ENCODE results near the gene HSD17B12.
"Not testable (repeated sequence)": the region's sequence is repeated elsewhere in the genome, so short reads cannot be mapped to it uniquely, and the experiment has no call there.

Gene HSD17B12

DNA sequence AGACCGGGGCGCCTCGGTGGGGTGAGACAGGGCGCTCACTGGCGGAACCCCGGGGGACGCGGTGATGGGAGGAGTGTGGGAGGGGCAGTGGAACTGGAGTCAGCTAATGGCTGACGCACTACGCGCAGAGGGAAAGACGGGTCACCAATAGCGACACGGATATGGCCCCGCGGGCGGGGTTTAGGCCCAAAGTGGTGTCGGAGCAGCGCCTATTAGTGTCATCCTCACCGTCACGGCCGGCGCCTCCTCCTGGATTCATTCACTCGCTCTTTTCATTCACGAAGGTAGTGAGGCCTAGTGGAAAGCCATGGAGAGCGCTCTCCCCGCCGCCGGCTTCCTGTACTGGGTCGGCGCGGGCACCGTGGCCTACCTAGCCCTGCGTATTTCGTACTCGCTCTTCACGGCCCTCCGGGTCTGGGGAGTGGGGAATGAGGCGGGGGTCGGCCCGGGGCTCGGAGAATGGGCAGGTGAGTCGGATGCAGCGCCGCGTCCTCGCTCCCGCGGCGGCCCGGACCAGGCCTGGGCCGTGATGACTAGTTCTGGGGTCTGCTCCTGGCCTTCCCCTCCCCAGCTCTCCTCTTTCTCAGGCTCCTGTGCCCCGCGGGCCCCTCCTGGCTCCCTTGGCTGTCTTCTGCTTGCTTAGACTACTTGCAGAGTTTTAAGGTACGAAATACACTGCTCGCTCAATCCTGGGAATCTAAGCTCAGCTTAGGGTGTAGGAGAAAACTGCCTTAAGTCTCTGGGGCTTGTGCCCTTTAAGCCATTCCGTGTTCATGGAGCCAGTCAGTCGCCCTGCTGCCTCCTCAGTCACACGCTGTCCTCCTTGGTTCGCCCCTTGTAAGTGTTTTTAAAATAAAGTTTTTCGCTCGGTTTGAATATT is at the start of gene HSD17B12:
Gene HSD17B12, plus strand, starts transcription at position 218 of the 880 bp plus-strand sequence. Its CDS starts 90 bp downstream, at position 308.
- peak; percentile 96 for DNase-seq

DNA sequence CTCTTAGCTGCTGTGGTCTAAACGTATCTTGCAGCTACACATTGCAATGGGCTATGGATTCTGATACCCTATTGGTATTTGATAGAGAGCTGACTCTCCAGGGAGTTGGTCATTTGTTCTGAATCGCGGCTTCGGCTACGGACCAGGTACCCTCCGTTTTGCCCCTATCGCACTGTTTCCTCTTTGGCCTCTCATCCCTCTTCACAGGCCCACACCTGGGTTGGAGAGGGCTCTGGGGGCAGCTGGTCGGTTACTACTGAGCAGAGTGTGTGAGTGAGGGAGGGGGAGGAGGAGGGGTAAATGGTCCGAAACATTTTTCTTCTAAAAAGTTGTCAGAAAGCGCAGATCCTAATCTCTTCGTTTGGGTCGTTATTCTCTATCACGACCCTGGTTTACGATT is 48.8 kb upstream of the HSD17B12 start:
- DNase-seq: no peak

DNA sequence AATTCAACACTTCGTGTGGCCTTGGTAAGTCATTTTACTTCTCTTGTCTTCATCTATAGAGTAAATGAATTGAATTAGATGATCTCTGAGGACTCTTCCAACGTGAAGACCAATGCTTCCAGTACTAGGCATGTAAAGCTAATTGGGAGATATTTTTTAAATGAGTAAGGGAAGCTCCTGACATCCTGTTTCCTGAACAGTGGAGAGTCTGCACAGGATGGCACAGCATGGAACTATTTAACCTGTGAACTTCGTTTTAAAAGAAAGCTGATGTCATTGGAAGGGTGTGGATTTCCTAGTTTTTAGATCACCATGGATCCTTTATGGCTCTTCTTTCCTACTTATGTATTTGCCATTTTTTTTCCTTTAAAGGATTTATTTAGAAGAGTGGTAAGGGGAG is 48.4 kb upstream of the HSD17B12 start:
- no peak for DNase-seq

- DNase-seq: no peak
Observed at GRCh38 chr11:43638717-43639116, 41.8 kb upstream of the HSD17B12 start.

DNA sequence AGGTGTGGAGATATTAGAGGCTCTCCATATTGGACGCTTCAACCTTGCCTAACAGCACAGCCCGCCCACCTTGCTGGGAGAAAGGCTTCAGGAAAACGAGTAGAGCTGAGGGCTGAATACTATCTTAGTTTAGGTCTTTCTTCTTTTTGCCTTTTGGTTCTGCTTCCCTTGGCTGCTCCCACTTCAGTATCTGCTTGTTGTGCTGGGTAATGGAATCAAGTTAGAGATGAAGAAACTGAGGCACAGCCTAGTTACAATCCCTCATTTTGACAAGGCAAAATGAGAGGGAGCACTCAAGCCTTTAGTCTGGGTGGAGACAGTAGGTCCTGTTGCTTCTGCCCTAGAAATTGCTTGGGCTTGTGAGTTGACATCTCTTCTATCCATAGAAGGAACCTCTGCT is 41.3 kb upstream of the HSD17B12 start:
- no peak for DNase-seq

DNA sequence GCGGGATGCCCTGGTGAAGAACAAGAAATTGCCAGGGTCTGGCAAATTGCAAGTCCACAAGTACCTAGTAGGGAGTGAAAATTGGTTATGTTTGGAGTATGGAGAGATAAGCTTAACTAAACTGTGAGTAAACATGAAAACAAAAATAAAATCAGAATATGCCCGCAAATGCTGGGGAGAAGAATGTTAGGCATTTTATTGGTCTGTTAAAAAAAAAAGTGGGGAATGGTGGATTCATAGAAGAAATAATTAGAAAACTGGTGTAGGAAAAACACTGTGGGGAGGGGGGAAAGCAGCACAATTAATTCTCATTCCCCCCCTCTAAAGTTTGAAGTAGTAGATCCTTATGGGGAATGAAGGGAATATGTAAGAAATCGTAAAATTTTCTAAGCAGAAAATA is 40.6 kb upstream of the HSD17B12 start:
- no peak for DNase-seq

DNA sequence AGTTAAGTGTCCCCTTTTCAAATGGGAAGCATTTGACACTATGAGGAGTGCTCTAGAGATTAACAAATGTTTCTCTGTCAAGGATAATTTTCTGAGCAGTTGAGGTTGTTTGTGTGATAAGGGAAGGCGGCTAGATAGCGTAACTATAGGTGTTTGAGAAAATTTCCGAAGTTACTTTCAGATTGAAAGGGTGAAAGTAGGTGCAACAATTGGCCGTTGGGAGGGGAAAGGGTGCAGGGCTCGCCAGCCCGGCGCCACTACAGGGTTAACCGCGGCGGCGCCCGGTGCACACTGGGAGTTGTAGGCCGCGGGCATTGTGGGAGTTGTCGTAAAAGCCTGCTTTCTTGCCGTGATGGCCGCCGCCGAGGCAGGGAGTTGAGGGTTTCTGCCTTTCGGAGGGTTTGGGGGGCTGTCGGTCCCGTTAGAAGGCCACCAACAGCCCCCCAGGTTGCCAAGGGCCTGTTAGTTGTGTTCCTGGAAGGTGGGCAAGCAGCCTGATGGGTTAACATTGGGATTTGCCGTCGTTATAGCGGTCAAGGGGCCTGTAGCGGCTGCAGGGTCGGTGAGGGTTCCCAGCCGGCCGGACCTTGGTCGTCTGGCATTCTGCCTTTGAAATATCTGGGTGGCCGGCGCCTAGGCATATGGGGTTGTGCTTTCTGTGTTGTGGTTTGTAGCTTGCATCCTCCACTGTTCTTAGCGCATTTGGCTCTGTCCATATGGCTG is 36.5 kb upstream of the HSD17B12 start:
- DNase-seq: peak; percentile 39

GRCh38 chr11:43644621-43645299 is 35.8 kb upstream of the HSD17B12 start:
- DNase-seq: no peak

DNA sequence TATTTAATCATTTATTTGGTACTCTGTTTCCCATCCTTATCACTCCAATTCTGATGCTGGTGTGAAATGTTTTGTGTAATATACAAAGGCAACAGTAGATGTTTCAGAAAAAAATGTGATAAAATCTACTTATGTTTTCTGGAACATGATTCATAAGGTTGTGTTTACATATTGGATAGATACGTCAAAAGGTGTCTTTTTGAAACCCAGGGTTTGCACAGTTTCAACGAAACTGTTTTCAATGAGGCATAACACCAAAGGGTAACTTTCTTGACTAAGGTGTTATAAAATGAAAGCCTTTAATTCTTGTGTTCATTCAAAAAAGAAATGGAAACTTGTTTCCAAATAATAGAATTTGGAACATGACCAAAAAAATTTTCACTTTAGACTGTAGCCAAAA is 33.8 kb upstream of the HSD17B12 start:
- DNase-seq: no peak

DNA sequence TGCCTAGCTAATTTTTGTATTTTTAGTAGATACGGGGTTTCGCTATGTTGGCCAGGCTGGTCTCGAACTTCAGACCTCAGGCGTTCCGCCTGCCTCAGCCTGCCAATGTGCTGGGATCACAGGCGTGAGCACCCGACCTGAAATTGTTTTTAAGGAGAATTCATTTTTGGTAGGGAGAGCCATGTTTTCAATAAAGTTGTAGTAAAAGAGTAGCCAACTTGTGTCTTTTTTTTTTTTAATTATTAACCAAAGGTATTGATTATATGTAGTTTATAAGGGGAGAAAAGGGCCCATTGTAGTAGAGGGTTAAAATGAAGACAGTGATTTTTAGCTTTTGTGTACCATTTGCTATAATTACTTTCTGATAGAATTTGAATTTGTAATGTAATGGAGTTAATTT is 31.6 kb upstream of the HSD17B12 start:
- DNase-seq: no peak

GRCh38 chr11:43649501-43649900 is 31.0 kb upstream of the HSD17B12 start:
- DNase-seq: no peak

GRCh38 chr11:43649921-43650320 is 30.6 kb upstream of the HSD17B12 start:
- no peak for DNase-seq

DNA sequence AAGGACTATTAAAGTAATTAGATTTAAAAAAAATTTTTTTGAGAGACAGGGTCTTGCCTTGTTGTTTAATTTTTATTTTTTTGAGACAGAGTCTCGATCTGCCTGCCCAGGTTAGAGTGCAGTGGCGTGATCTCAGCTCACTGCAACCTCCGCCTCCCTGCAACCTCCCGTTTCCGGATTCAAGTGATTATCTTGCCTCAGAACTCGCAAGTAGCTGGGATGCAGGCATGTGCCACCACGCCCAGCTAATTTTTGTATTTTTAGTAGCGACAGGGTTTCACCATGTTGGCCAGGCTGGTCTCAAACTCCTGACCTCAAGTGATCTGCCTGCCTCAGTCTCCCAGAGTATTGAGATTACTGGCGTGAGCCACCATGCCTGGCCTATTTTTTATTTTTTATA is 17.5 kb upstream of the HSD17B12 start:
- DNase-seq: not testable (repeated sequence)

DNA sequence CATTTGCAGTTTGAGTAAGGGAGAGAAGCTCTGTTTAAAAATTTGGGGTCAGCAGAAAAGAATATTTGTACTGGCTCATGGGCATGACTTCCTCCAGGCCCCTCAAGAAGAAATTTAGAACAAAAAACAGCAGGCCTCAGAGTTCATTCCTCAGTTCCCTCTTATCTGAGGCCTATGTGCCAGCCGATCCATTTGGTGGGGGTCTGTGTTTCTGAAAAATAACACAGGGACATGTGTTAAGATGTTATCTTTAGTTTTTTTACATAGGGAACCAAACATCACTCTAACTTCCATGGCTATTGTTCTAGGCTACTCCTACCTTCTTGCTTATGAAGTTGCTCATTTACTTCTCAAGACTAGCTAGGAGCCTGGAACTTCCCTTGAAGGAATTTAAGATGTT is 16.2 kb upstream of the HSD17B12 start:
- no peak for DNase-seq

DNA sequence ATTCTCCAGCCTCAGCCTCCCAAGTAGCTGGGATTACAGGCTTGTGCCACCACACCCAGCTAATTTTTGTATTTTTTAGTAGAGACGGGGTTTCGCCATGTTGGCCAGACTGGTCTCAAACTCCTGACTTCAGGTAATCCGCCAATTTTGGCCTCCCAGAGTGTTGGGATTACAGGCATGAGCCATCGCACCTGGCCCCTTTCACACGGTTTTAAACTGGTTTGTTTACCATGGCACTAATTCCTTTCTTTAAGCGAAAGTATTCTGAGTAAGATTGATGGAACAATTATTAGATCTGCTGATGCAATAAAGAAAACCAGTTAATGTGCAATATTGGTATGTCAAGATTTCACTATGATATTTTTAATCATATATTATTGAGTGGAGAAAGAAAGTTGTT is 9.3 kb upstream of the HSD17B12 start:
- not testable (repeated sequence) for DNase-seq

DNA sequence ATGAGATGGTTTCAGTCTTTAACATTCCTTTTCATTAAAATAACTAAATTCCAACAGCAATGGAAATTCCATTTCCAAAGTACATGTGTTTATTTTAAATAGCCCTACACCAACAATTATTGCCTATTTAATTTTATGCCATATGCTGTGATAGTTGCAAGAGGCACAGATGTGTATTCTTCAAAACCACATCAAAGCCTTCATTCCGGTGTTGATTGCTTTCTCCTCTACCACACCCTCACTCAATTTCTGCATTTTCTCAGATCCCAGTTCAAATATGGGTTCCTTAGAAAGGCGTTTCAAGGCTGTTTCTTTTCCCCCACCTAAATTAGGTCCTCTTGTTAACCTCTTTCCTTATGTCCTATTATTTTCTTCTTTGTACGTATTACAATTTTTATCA is 6.0 kb upstream of the HSD17B12 start:
- DNase-seq: no peak

GRCh38 chr11:43676933-43677332 is 3.6 kb upstream of the HSD17B12 start:
- no peak for DNase-seq

DNA sequence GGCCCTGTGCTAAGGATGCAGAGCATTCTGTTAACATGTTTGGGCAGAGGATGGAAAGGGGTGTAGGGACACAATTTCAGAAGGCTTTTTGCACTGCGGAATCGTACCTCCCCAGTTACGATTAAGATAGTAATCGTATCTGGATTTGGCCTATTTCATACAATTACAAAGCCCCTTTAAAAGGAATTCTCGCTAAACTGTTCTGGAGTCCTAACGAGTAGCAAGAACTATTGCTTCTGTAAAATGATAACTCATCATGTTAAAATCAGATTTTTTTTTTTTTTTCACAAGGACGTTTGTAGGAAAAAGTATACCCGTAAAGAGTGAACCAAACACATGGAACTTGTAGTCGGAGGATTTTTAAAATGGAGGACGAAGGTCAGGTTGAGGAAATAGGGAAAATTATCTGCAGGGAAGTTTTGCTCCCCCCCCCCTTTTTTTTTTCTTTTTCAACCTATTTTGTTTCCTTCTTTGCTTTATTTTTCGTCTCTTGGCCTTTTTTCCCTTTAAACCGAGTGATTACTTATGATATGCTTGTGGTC is 934 bp downstream of the HSD17B12 start:
- DNase-seq: no peak

- not testable (repeated sequence) for DNase-seq
Observed at GRCh38 chr11:43682081-43682480, 1.5 kb downstream of the HSD17B12 start.

DNA sequence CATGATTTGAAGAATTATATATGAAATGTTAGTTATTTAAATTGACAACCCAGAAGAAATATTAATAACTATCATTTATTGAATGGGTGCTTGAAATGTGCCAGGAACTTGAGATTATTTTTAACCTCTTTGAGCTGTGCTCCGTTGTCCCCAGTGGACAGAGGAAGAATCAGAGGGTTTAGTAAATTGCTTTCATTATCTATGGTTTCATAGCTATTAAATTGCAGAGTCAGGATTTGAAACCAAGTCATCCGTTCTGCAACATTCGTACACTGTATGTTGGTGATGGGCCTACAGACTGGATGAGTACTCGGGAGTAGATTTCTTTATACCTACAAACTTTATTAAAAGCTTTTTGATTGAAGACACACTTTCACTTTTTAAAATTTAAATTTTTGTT is 4.9 kb downstream of the HSD17B12 start:
- no peak for DNase-seq

- DNase-seq: no peak
Observed at GRCh38 chr11:43686207-43686606, 5.7 kb downstream of the HSD17B12 start.

GRCh38 chr11:43687120-43687791 is 6.7 kb downstream of the HSD17B12 start:
- DNase-seq: no peak

DNA sequence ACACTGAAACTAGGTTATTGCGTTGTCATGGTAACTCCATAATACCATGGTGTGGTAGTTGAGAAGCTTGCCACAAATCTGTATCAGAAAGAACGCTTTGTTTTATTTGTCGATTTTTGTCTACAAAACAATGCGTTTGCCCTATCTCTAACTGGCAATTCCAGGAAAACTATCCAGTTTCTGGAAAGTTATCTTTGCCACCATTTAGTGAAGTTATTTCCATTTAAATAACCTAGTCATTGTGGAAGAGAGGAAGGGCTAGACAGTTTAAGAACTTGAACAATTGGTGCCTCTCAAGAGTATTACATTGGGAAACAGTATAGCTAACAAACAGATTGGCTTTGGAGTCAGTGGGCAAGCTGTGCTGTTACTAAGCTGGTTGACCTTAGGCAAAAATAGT is 7.9 kb downstream of the HSD17B12 start:
- DNase-seq: no peak

Data from NCI-H2029 treated with DMSO at 0.1 percent for 48 hours (cell line).